Epithelial cell of esophagus (primary cell): Measurements from ENCODE around the gene NRF1.
"Not testable (repeated sequence)": the region's sequence is repeated elsewhere in the genome, so short reads cannot be mapped to it uniquely, and the experiment has no call there.

Experiments
- DNase-seq: peaks from one replicate; pipeline ENCODE4 v3.0.0; 2010; ENCODE audit warnings: low read depth
- H3K4me3 ChIP-seq: 2 replicates; pipeline ENCODE4 v1.5.1; 2011; ENCODE audit warnings: mild to moderate bottlenecking, low read length, control low read depth
- TF ChIP-seq, protein P1 (sequence below): IDR thresholded peaks from 2 replicates; pipeline ENCODE4 v1.5.1; 2011; ENCODE audit warnings: low read depth, mild to moderate bottlenecking, low read length, control low read depth, inconsistent platforms; ENCODE audit not compliant: insufficient read depth; ENCODE audit errors: missing control alignments

Gene NRF1

DNA sequence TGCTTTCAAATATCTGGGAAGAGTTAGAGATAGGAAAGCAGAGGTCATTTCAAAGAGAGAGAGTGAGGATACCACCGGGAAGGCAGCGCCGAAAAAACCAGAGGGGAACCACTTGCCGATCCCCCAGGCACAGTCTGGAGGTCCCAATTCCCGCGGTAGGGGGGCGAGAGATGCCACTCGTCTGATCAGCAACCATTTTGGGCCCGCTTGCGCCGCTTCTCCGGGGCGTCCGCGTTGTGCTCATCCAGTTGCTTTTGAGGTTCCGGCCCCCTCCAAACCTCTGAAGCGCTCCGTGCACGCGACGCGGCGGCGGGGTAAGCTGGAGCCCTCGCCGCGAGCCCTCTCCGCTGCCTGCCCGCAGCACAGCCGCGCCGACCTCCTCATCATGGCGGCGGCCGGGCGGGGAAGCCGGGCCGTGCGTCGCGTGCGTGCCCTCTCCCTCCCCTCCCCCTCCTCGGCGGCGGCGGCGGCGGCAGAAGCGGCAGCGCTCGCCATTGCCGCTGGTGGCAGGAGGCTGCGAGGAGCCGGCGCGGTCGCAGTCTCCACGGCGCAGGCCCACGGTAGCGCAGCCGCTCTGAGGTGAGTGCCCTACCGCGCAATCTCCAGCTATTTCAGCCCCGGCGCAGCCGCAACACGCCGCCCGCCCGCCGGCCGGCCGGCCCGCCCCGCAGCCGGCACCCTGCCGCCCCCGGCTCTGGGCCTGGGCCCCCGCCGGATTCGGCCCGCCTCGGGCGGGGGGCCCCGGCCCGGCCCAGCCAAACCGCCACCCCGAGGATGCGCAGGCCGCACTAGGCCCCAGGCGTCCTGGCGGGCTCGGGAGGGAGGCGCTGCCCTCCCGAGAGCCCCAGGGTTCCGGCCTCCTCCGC, at the start of gene NRF1:
Gene NRF1 (plus strand): TSS at position 475 of the 866 bp plus-strand sequence. CDS start 45,632 bp downstream, outside the sequence.
- peak; percentile 95 for DNase-seq
- TF ChIP-seq, protein P1, sequence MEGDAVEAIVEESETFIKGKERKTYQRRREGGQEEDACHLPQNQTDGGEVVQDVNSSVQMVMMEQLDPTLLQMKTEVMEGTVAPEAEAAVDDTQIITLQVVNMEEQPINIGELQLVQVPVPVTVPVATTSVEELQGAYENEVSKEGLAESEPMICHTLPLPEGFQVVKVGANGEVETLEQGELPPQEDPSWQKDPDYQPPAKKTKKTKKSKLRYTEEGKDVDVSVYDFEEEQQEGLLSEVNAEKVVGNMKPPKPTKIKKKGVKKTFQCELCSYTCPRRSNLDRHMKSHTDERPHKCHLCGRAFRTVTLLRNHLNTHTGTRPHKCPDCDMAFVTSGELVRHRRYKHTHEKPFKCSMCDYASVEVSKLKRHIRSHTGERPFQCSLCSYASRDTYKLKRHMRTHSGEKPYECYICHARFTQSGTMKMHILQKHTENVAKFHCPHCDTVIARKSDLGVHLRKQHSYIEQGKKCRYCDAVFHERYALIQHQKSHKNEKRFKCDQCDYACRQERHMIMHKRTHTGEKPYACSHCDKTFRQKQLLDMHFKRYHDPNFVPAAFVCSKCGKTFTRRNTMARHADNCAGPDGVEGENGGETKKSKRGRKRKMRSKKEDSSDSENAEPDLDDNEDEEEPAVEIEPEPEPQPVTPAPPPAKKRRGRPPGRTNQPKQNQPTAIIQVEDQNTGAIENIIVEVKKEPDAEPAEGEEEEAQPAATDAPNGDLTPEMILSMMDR, result no peak
- H3K4me3 ChIP-seq, result peak within 1 kb of the TSS; percentile 89

DNA sequence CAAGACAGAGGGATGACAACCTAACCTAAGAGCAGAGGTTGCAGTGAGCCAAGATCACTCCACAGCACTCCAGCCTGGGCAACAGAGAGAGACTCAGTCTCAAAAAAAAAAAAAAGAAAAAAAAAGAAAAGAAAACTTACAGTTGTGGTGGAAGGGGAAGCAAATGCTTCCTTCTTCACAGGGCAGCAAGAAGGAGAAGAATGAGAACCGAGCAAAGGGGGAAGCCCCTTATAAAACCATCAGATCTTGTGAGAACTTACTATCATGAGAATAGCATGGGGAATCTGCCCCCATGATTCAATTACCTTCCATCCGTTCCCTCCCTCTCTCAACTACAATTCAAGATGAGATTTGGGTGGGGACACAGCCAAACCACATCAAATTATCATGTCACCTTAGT, 45.2 kb upstream of the NRF1 start:
- not testable (repeated sequence) for H3K4me3 ChIP-seq, DNase-seq

DNA sequence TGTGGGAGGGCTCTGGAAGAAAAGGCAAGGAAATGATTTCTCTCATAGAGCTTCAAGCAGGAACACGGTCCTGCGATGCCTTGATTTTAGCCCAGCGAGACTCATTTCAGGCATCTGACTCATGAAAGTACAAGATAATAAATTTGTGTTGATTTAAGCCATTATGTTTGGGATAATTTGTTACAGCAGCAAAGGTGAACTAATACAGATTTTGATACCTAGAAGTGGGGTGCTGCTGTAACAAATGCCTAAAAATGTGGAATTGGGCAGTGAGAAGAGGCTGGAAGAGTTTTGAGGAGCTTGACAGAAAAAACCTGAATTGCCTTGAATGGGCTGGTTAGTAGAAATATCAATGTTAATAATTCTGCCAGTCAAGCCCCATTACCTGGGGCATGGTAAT, 44.1 kb upstream of the NRF1 start:
- DNase-seq, result no peak
- TF ChIP-seq, protein P1, result no peak
- H3K4me3 ChIP-seq, result no peak overlapping the region

DNA sequence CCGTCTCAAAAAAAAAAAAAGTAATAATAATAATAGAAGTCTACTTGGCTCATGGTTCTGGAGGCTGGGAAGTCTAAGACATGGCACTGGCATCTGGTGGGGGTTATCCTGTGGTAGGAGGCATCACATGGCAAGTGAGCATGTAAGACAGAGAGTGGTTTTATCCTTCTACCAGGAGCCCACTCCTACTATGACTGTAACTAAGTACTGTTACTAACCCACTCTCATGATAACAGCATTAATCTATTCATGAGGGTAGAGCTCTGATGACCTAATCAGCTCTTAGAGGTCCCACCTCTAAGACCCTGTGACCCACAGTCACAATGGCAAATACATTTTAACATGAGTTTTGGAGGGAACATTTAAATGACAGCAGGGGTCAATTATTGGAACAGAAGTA, 43.3 kb upstream of the NRF1 start:
- H3K4me3 ChIP-seq, result no peak overlapping the region
- TF ChIP-seq, protein P1, result no peak
- no peak for DNase-seq

DNA sequence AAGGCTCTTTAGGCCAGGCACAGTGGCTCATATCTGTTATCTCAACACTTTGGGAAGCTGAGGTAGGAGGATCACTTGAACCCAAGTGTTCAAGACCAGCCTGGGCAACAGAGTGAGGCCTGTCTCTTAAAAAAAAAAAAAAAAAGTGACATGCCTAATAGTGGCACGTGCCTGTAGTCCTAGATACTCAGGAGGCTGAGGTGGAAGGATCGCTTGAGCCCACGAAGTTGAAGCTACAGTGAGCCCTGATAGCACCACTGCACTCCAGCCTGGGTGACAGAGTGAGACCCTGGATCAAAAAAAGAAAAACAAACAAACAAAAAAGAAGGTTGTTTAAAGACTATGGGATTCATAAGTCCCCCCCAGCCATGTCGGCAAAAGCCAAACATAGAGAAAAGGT, 42.2 kb upstream of the NRF1 start:
- TF ChIP-seq, protein P1, result no peak
- H3K4me3 ChIP-seq, result no peak overlapping the region
- DNase-seq, result no peak

DNA sequence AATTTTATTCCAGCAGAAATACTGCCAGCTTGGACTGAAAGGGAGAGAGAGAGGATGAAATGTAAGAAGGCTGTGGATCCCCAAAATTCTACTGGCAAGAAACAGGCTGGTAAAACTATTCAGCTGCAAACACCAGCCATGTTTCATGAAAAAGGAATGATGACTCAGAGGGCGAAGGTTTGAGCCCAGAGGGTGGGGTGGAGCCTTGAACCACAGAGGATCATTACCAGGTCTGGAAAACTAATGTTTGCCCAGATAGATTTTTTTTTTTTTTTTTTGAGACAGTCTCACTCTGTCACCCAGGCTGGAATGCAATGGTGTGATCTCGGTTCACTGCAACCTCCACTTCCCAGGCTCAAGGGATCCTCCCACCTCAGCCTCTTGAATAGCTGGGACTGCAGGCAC, 41.7 kb upstream of the NRF1 start:
- H3K4me3 ChIP-seq, result no peak overlapping the region
- peak; percentile 93 for DNase-seq
- TF ChIP-seq, protein P1, result no peak

DNA sequence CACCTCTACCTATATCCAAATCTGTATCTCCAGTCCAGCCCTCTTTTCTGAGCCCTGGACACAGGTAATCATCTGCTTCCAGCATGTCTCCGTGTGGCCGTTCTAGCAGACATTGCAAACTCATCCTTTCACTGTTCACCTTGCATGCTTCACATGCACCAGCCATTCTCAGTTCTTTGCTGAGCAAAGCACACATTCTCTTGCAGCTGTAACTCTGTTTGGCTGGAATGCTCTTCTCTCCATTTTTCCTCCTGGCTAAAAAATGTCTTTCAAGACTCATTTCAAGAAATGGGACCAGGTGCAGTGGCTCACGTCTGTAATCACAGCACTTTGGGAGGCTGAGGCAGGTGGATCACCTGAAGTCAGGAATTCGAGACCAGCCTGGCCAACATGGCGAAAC, 40.3 kb upstream of the NRF1 start:
- H3K4me3 ChIP-seq, result no peak overlapping the region
- TF ChIP-seq, protein P1, result no peak
- no peak for DNase-seq
